Fibroblast of villous mesenchyme (primary cell): ENCODE data around the gene PI4KA. TPM values are rescaled to one million over a fixed set of nuclear protein-coding genes. Genes with fewer than 3 reads are reported as not detected.

Experiments used
- DNase-seq: peaks from one replicate; pipeline ENCODE4 v3.0.0-alpha.2; 2010; ENCODE audit warnings: low read depth
- H3K4me3 ChIP-seq: 2 replicates; pipeline ENCODE4 v1.5.1; 2011; ENCODE audit warnings: low read depth, mild to moderate bottlenecking, low read length
- total RNA-seq: library from RNA; depleted of rRNA; stranded (reverse); fragments of >200 nt; gene quantifications from 2 replicates; pipeline ENCODE4 v1.2.3, GENCODE V29; 2012
- TF ChIP-seq, protein P1 (sequence below): IDR thresholded peaks from 2 replicates; pipeline ENCODE4 v1.5.1; 2012; ENCODE audit warnings: low read depth, mild to moderate bottlenecking, low read length; ENCODE audit not compliant: insufficient read depth

The PI4KA gene
- total RNA-seq, 1 donor = 73.4 TPM

- no peak for DNase-seq
Observed at GRCh38 chr22:20811171-20811570, 47.4 kb downstream of the PI4KA start.

DNA sequence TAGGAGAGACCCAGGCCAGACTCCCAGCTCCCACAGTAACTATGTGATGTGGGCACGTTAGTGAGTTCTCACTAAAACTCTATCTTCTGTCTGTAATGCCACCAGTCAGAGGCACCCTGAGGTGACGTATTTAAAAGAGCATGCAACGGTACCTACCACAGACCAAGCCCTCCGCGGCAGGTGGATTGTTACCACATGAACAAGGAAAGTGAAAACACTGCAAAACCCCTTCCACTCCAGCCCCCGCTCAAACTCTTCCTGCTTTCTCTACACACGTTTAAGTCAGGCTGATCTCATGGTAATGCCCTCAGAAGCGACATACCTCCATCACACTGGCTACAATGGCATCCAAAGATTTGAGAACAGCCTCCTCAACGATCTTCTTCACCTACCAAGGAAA, 48.0 kb downstream of the PI4KA start:
- no peak for DNase-seq
- no peak overlapping the region for H3K4me3 ChIP-seq
- TF ChIP-seq, protein P1, sequence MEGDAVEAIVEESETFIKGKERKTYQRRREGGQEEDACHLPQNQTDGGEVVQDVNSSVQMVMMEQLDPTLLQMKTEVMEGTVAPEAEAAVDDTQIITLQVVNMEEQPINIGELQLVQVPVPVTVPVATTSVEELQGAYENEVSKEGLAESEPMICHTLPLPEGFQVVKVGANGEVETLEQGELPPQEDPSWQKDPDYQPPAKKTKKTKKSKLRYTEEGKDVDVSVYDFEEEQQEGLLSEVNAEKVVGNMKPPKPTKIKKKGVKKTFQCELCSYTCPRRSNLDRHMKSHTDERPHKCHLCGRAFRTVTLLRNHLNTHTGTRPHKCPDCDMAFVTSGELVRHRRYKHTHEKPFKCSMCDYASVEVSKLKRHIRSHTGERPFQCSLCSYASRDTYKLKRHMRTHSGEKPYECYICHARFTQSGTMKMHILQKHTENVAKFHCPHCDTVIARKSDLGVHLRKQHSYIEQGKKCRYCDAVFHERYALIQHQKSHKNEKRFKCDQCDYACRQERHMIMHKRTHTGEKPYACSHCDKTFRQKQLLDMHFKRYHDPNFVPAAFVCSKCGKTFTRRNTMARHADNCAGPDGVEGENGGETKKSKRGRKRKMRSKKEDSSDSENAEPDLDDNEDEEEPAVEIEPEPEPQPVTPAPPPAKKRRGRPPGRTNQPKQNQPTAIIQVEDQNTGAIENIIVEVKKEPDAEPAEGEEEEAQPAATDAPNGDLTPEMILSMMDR = no peak

More at GRCh38 chr22:20811171-20811570, 47.4 kb downstream of the PI4KA start:
- TF ChIP-seq, protein P1 = no peak
- no peak overlapping the region for H3K4me3 ChIP-seq

DNA sequence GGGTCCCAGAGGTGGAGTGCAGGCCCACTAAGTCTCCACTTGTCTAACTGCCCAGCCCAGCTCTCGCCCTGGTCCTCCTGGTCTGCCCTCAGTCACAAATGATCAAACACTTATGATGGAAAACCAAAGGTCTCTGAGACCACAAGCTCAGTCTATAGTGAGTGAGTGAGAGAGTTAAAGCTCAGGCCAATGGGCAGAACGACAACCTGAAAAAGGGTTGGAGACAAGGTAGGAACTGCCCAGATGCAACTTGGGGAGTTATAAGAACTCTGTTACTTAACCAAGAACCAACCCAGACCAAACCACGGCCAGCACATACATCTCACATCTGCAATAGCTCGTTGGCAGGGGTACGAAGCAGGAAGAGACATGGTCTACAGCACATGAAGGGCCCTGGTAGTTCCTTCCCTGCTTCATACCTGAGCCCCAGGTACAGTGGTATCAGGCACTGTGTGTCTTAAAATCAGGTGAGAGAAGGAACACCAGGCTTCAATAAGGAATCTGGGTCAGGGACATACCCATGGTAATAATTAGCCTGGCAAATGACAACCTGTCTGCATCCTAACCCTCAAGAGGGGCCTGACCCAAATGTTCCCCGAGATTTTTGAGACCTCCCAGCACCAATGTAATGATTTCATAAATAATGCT, 48.9 kb downstream of the PI4KA start:
- TF ChIP-seq, protein P1 = no peak
- no peak overlapping the region for H3K4me3 ChIP-seq
- DNase-seq = no peak

- TF ChIP-seq, protein P1 = no peak
- no peak for DNase-seq
- no peak overlapping the region for H3K4me3 ChIP-seq
Observed at GRCh38 chr22:20808844-20809243, 49.8 kb downstream of the PI4KA start.

DNA sequence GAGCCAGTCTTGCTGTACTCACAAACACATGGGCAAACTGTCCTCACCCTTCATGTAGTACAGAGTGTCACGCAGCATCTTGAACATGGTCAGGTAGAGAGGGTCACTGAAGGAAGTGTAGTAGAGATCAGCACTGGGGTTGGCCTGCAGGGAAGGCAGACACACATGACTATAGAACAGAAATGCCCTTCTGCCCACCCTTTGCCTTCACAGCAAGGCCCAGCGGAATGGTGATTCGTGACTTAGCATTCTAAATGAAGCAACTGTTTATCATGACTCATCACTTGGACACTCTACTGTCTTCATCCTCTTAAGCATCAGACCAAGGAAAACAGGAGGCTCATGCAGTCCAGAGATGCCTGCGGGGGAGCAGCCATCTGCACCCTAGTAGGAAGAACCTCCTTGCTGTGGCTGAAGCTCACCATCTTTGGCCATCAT, 51.3 kb downstream of the PI4KA start:
- peak; percentile 93 for DNase-seq
- TF ChIP-seq, protein P1 = no peak

GRCh38 chr22:20805972-20806471, 52.6 kb downstream of the PI4KA start:
- H3K4me3 ChIP-seq = no peak overlapping the region
- DNase-seq = peak; percentile 38
- TF ChIP-seq, protein P1 = no peak

More for the DNA sequence above, 51.3 kb downstream of the PI4KA start:
- H3K4me3 ChIP-seq = no peak overlapping the region
